Activated CD4-positive, alpha-beta T cell treated with anti-CD3 and anti-CD28 coated beads for 36 hours (primary cell): ENCODE measurements around the gene ARHGAP22. TPM values are rescaled to one million over a fixed set of nuclear protein-coding genes. Genes with fewer than 3 reads are reported as not detected.
A peak's percentile ranks its signal among the peaks of the same experiment; 100 is the strongest.

Experiments
- ATAC-seq: fragments of 200-7000 bp; cut with Tn5 transposase; one replicate; pipeline ENCODE4 v1.10.0; 2021; ENCODE audit warnings: mild to moderate bottlenecking, moderate library complexity
- CTCF ChIA-PET: fragments of 350-600 bp; sonication (Branson Sonifier 250); formaldehyde crosslinking; loops from one replicate; lab custom pipeline; 2021; ENCODE audit warnings: antibody characterized with exemption; lab: Charles Lee
- POLR2A ChIA-PET: fragments of 350-600 bp; sonication (Branson Sonifier 250); formaldehyde crosslinking; loops from one replicate; lab custom pipeline; 2021; ENCODE audit warnings: antibody characterized with exemption, inconsistent platforms; lab: Charles Lee
- DNase-seq: peaks from one replicate; pipeline ENCODE4 v3.0.0-alpha.2; 2020
- H3K27ac Mint-ChIP-seq: one replicate; pipeline ENCODE4 v1.8.0; 2021; ENCODE audit warnings: mixed read lengths
- H3K27me3 Mint-ChIP-seq: one replicate; pipeline ENCODE4 v1.8.0; 2021; ENCODE audit warnings: mixed read lengths
- H3K36me3 Mint-ChIP-seq: one replicate; pipeline ENCODE4 v1.8.0; 2021; ENCODE audit warnings: low read depth, mixed read lengths
- H3K4me1 Mint-ChIP-seq: one replicate; pipeline ENCODE4 v1.8.0; 2021; ENCODE audit warnings: mixed read lengths
- H3K4me3 Mint-ChIP-seq: one replicate; pipeline ENCODE4 v1.8.0; 2021; ENCODE audit warnings: mild to moderate bottlenecking, moderate library complexity, mixed read lengths
- H3K9me3 Mint-ChIP-seq: one replicate; pipeline ENCODE4 v1.8.0; 2021; ENCODE audit warnings: low read depth, mixed read lengths
- intact Hi-C, 2 experiments: fragments of 100-400 bp; cut with DNase I in 1 of 2; cut with micrococcal nuclease in 1 of 2; formaldehyde crosslinking; loops; one replicate each; pipeline versions ENCODE4 v1.14.2 to v1.15.1; 2022 to 2024; cut with DNase I, micrococcal nuclease
- total RNA-seq, 2 experiments: library from RNA; stranded (reverse); gene quantifications; one replicate each; pipeline ENCODE4 v1.2.3, GENCODE V29; 2021

ARHGAP22 gene
- total RNA-seq, 2 experiments from 2014 or later: 0.27 to 0.47 TPM

DNA sequence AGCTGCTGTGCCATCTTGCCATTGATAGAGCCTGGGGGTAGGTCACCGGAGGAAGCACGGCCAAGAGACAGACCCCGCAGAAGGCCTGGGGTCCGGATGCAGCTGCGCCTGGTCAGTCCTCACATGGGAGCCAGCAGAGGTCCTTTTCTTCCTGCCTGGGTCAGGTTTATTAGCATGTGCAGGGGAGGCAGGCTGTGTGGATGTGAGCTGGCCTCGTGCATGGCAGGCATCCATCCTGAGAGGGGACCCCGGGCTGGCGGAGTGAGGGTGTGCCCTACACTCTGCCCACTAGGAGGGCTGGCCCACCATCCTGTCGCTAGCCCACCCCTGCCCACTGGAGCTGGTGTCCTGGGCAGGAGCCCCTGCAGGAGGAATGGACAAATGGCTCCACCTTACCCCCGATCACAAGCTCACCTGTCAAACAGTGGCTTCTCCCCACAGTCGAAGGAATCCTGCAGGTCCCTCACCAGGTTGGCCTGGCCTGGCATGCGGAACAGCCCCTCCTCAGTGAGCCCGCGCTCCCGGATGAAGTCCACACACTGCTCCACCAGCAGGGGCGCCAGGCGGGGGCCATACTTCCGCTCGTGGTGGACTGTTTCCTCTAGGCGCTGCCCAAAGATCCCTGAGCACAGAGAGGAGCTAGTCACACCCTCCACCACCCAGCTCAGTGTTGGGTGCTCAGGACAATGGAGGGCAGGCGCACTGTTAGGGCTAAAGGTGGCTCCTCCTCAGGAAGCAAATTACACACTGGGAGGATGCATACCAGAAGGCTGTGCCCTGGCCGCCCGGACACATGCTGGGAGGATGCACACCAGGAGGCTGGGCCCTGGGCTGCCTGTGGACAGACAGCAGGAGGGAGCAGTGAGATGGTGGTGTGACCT, 145.4 kb downstream of the ARHGAP22 start:
- DNase-seq (no peak), ATAC-seq (no peak)
- Mint-ChIP-seq H3K36me3 (no peaks in the 10 kb centered on the region), H3K9me3 (no peaks in the 10 kb centered on the region), H3K4me3 (no peak overlapping the region), H3K27me3 (no peaks in the 10 kb centered on the region), H3K4me1 (no peaks in the 10 kb centered on the region), H3K27ac (no peak overlapping the region)
- intact Hi-C loops: no loop called here
- POLR2A ChIA-PET: no interaction called here
- CTCF ChIA-PET: interaction anchor here (0.5 kb wide), 1 partner anchor 20 kb away, joined by 3 read pairs; no protein-coding TSS in a partner anchor

DNA sequence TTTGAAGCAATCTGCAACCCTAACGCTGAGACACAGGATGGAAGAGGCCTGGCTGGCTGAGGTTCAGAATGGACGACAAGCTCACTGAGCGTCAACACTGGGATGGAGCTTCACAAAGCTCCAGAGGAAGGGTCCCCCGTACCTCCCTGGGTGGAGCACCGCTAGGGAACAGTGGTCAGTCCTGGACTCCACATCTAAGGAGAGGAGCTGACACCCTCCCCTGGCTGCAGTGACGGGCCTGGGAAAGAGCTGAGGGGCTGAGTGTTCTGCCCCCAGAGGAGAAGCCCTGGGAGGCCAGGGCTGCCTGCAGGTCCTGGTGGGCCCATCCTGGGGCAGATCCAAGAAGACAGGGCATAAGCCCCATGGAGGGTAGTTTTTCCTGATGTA, 146.2 kb downstream of the ARHGAP22 start:
- no peak overlapping the region for H3K27ac Mint-ChIP-seq
- no peaks in the 10 kb centered on the region for H3K9me3 Mint-ChIP-seq
- H3K36me3 Mint-ChIP-seq: no peaks in the 10 kb centered on the region
- H3K4me1 Mint-ChIP-seq: no peaks in the 10 kb centered on the region
- no peaks in the 10 kb centered on the region for H3K27me3 Mint-ChIP-seq
- ChIA-PET POLR2A (no interaction called here), CTCF (interaction anchor here (0.6 to 0.7 kb wide), 2 partner anchors 13 to 29 kb away, joined by 3 read pairs; no protein-coding TSS in a partner anchor)
- no peak for ATAC-seq
- no peak overlapping the region for H3K4me3 Mint-ChIP-seq
- no peak for DNase-seq
- intact Hi-C loops: no loop called here

DNA sequence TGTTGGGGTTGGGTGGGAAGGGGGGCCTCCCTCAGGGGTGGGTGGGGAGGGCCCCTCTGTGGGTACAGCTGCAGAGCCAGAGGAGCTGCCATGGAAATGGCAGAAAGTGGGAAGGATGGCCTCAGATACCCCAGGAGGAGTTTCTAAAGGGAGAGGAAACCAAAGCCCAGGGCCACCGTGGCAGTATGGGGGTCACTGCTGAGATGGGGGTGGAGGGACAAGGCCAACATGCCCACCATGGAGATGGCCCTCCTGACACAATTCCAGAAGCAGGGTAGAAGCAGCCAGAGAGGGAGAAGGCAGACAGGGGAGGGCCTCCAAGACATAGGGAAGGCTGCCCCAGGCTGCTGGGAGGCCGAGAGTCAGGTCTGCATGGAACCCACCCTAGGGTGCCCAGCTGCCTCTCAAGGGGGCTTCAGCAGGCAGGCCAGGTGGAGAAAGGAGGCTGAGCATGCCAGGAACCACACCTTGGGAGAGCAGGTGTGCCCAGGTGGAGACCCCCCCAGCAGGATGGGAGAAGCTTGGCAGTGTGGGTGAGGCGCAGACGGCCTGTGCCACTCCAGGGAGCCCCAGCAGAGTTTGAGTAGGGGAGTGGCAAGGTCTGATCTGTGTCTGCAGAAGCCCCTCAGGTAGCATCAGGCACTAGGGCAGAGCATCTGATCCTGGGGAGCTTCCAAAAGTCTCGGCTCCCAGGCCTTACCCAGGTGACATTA, 146.8 kb downstream of the ARHGAP22 start:
- CTCF ChIA-PET: interaction anchor here (0.6 to 0.7 kb wide), 2 partner anchors 12 to 30 kb away, joined by 3 read pairs; no protein-coding TSS in a partner anchor
- POLR2A ChIA-PET: no interaction called here
- Mint-ChIP-seq H3K4me1 (no peaks in the 10 kb centered on the region), H3K9me3 (no peaks in the 10 kb centered on the region), H3K36me3 (no peaks in the 10 kb centered on the region), H3K27me3 (no peaks in the 10 kb centered on the region), H3K4me3 (no peak overlapping the region), H3K27ac (no peak overlapping the region)
- intact Hi-C loops: no loop called here
- no peak for DNase-seq
- ATAC-seq: no peak

DNA sequence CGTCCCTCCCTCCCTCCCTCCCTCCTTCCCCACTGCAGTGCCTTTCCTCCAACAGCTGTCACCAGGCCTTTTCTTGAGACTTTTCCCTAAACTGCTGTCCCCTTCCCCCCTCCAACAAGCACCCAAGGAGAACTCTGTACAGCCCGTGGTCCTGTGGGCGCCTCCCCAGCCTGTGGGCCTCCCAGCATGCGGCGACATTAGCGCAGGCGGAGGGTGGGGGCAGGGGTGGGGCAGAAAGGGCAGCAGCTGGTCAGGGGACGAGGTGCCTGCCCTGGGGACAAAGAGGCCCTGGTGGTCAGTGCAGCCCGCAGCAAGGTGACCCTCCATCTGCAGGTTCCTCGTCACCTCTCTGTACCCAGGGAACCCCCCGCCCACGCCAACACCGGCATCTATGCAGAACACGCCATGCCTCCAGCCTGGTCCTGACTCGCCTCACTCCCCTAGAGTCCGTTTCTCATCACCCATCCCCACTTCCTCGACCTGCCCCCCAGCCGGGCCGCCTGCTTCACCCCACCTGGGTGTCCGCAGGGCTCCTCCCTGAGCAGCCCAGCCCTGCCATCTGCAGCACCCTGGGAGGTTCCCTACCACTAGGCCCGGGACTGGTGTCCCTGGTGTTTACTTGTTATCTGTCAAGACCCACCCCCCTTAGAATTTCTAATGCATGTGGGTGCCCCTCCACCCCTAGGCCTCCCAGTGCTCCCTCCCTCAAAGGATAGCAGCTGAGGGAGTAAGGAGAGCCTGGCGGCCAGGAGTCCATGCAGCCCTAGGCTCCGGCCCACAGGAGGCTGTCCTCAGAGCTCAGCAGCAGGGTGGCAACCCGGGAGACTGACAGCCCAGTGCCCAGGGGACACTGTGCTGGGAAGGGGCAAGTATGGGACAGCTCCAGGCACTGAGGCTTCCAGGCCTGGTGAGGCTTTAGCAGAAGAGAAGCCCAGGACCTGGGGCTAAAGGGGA, 147.8 kb downstream of the ARHGAP22 start:
- intact Hi-C loops: no loop called here
- no peak overlapping the region for H3K27ac Mint-ChIP-seq
- ChIA-PET POLR2A (no interaction called here), CTCF (no interaction called here)
- no peak overlapping the region for H3K4me3 Mint-ChIP-seq
- DNase-seq: peak; percentile 37
- no peaks in the 10 kb centered on the region for H3K4me1 Mint-ChIP-seq
- no peaks in the 10 kb centered on the region for H3K36me3 Mint-ChIP-seq
- no peaks in the 10 kb centered on the region for H3K9me3 Mint-ChIP-seq
- no peak for ATAC-seq
- H3K27me3 Mint-ChIP-seq: no peaks in the 10 kb centered on the region

DNA sequence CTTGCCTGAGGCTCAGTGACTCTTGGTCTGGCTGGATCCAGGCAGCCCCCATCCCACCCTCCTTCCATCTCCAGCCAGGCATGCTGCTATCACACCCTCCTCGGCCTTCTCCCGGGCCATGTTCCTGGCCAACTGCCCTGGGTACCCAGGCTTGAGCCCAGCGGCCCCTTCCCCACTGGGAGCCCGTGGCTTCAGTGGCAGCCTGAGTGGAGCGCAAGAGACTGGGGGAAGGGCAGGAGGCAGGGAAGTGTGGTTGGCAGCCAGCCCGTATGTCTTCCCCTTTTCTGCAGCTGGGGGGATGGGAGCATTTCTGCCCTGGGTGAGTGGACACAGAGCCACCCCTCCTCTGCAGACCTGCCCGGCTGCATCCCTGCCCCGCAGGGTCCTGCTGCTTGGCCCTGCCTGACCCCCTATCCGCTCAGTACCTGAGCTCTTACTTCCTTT, 148.5 kb downstream of the ARHGAP22 start:
- POLR2A ChIA-PET: no interaction called here

DNA sequence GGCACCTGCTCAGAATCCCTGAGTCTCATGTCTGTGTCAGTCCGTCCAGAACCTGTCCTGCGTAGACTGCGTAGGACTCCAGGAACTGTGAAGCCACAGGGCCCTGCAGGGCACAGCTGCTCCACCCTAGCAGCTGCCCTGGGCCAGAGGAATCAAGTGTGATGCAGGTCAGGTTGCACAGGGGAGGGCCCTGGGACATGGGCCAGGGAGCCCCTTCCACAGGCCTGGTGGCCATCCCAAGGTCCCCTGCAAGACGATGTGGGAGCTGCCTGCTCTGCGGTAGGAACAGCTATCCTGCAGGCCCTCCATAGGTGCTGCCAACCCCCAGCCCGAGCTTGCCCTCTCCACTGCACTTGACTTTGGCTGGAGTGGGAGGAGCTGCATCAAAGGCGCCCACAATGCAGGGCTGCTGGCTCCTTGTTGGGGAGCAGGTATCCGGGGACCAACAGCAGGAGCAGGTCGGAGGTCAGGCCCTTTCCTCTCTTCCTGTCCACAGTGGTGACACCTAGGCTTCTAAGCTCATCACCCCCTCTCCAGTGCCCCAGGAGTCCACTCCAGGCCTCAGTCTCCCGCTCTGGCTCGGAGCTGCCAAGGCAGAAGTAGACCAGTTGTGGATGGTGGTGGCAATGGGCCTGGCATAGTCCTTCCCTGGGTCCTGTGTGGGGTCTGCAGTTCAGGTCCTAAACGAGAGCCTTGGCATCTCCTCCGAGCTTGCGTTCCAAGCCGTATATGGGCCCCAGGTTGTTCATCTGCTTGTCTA, 149.3 kb downstream of the ARHGAP22 start:
- H3K36me3 Mint-ChIP-seq: no peaks in the 10 kb centered on the region
- no peaks in the 10 kb centered on the region for H3K4me1 Mint-ChIP-seq
- H3K27ac Mint-ChIP-seq: no peak overlapping the region
- ATAC-seq: no peak
- no peaks in the 10 kb centered on the region for H3K9me3 Mint-ChIP-seq
- no peak for DNase-seq
- intact Hi-C loops: no loop called here
- ChIA-PET CTCF (interaction anchor here (0.7 kb wide), 1 partner anchor 1392 kb away, joined by 3 read pairs; no protein-coding TSS in a partner anchor), POLR2A (no interaction called here)
- no peak overlapping the region for H3K4me3 Mint-ChIP-seq
- H3K27me3 Mint-ChIP-seq: no peaks in the 10 kb centered on the region

More for the DNA sequence above, 148.5 kb downstream of the ARHGAP22 start:
- H3K27me3 Mint-ChIP-seq: no peaks in the 10 kb centered on the region
- ATAC-seq: no peak
- H3K4me3 Mint-ChIP-seq: no peak overlapping the region
- H3K36me3 Mint-ChIP-seq: no peaks in the 10 kb centered on the region
- no peaks in the 10 kb centered on the region for H3K4me1 Mint-ChIP-seq
- no peak overlapping the region for H3K27ac Mint-ChIP-seq
- DNase-seq: no peak
- intact Hi-C loops: no loop called here
- no peaks in the 10 kb centered on the region for H3K9me3 Mint-ChIP-seq
- CTCF ChIA-PET: no interaction called here

DNA sequence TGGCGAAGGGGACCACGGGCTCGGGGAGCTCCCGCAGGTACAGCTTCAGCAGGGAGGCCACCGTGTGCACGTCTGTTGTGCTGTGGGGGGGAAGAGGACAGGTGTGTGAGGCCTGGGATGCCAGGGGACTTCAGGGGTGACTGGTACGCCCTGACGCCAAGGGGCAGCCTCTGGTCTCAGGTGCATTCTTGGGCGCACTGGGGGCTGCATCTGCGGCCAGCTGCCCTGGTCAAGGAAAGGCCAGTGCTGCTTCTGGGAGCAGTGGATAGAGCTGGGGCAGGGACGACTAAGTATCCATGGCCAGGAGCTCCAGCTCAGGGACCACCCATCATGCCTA, 149.8 kb downstream of the ARHGAP22 start:
- CTCF ChIA-PET: interaction anchor here (0.7 kb wide), 1 partner anchor 1392 kb away, joined by 3 read pairs; no protein-coding TSS in a partner anchor
- POLR2A ChIA-PET: no interaction called here
- H3K9me3 Mint-ChIP-seq: no peaks in the 10 kb centered on the region
- H3K4me1 Mint-ChIP-seq: no peaks in the 10 kb centered on the region
- H3K36me3 Mint-ChIP-seq: no peaks in the 10 kb centered on the region
- H3K4me3 Mint-ChIP-seq: no peak overlapping the region
- intact Hi-C loops: no loop called here
- H3K27ac Mint-ChIP-seq: no peak overlapping the region
- H3K27me3 Mint-ChIP-seq: no peaks in the 10 kb centered on the region
- DNase-seq (no peak), ATAC-seq (no peak)

DNA sequence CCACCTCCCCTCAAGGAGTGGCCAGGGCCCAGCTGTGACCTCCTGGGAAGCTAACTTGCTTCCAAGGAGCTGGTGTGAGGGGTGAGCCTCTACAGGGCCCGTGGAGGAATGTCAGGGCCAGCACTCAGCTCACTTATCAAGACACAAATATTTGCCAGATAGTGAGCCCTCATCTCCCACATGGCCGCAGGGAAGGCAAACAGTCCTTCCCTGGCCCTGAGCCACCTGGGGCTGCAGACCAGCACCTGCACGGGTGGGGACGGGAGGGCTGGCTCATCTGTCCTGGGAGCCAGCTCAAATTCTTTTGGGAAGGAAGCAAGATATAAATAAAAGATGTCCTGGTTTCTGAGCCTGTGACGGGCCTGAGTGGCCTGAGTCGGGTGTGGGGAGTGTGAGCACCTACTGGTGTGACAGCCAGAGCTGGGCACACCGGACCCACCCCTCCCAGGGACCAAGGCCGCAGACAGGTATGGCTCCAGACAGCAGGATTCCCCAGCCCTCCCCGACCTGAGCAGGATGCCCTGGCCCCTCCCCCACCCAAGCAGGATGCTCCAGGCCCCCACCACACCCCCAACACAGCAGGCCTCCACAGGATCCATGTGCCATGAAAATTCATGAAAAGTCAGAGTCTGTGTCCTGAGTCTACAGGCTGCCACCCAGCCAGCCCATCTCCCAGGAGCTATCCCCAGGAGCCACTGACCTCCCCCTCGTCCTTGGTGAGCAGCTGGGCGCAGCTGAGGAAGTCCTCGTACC, 150.4 kb downstream of the ARHGAP22 start:
- Mint-ChIP-seq H3K36me3 (no peaks in the 10 kb centered on the region), H3K4me3 (no peak overlapping the region), H3K4me1 (no peaks in the 10 kb centered on the region), H3K27ac (no peak overlapping the region), H3K27me3 (no peaks in the 10 kb centered on the region), H3K9me3 (no peaks in the 10 kb centered on the region)
- no peak for ATAC-seq
- DNase-seq: no peak
- ChIA-PET CTCF (interaction anchor here (0.7 kb wide), 1 partner anchor 1391 kb away, joined by 3 read pairs; no protein-coding TSS in a partner anchor), POLR2A (no interaction called here)
- intact Hi-C loops: no loop called here

DNA sequence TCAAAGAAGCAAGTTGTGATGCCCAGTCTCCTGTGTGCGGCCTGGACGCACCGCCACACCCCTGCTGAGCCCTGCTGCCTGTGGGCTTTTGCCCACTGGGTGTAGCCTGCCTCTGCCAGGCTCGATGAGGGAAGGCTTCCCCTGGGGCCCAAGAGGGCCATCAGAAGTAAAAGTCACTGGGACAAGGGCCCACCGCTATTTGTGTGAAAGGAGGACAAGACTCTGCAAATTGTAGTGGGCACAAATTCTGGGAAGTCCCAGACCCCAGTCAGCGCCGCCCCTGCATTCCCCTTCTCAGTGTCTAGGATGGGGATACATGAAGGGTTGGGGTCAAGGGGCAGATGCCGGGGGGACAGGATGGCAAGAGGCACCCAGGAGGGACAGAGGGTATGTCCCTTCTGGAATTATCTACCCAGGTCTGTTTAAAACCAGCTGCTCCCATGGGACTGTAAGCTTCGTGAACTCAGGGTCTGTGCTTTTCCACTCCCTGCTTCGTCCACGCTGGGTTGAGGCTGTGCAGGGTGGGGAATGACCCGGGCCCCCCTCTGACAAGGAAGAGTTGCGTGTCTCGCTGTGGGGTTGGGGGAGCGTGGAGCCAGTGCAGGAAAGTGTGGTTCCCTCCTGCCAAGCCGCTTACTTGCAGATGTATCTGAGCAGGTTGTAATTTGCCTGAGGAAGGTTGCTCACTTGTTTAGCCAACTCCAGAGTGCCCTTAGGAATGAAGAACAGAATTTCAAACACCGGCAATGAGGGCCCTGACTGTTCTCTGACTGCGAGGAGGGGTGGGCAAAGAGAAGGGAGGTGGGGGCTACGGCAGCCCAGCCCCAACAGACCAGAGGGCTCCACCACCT, 151.2 kb downstream of the ARHGAP22 start:
- no peaks in the 10 kb centered on the region for H3K36me3 Mint-ChIP-seq
- POLR2A ChIA-PET: no interaction called here
- ATAC-seq: no peak
- no peaks in the 10 kb centered on the region for H3K4me1 Mint-ChIP-seq
- H3K27me3 Mint-ChIP-seq: no peaks in the 10 kb centered on the region
- H3K4me3 Mint-ChIP-seq: no peak overlapping the region
- no peak overlapping the region for H3K27ac Mint-ChIP-seq
- DNase-seq: no peak
- intact Hi-C loops: no loop called here
- CTCF ChIA-PET: no interaction called here
- H3K9me3 Mint-ChIP-seq: no peaks in the 10 kb centered on the region
